Measurements from ENCODE around the gene ARHGAP9. TPM values are rescaled to one million over a fixed set of nuclear protein-coding genes. Genes with fewer than 3 reads are reported as not detected.

ARHGAP9 gene
- 0.18 and 0.28 TPM in 2 replicates for total RNA-seq (2012; rRNA removed)
- polyA plus RNA-seq (2012; rRNA removed), result 0.65 and 0.79 TPM in 2 replicates
- 0.76 and 0.86 TPM in 2 replicates for polyA plus RNA-seq (2012; cell fraction: cytosol; rRNA removed)
- 2.3 and 4.4 TPM in 2 replicates for polyA plus RNA-seq (2012; cell fraction: nucleus; rRNA removed; ENCODE audit: low replicate concordance)
- percentile 27 among the genes with signal in this experiment for Bru-seq, nascent RNA
- BruChase-seq, experiment 1, labeled RNA remaining after a 6-hour chase, result percentile 26 among the genes with signal in this experiment
- percentile 27 among the genes with signal in this experiment for BruChase-seq, experiment 2, labeled RNA remaining after a 2-hour chase
- long read RNA-seq, partial matches to known transcripts, result 0 of 1 reads
- long read RNA-seq, other reads (novel, unspliced or antisense), result 1 of 1 reads

DNA sequence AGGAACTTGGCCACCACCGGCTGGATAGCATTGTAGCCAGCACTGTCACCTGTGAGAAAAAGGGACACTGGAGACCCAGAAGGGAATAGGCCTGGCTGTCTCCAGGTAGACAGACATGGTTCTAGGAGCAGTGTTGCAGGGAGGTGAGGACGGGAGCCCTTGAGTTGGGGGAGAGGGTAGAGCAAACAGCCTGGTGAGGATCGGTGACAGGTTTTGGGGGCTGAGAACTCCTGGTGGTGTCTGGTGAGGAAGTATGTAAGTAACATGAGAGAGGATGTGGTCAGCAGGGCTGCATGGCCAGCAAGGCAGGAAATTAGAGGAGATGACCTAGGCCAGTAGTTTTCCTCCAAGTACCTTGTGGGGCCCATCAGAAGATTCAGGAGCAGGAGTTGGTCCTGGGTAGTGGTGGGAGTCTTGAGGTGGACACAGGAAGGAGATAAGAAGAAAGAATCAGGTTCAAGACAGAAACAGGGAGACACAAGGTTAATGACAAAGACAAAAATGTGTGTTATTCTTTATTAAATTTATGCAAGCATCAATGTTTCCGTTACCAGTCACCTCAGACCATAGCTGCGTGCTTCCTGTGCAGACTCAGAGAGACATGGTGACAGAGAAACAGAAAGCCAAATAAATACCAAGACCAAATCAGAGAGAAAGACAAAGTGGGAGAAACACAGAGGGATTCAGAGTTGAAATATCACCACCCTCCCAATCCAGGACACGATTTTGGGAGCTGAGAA lies at the start of gene ARHGAP9:
ARHGAP9 (minus strand) TSS at position 491 of the 740 bp plus-strand sequence; CDS start at position 31, 460 bp downstream.
- DNase-seq, result peak; percentile 44
- CTCF ChIA-PET, result no interaction called here

More for the DNA sequence above, at the start of gene ARHGAP9:
- no peak within 1 kb of the TSS for H2BK120ac ChIP-seq (ENCODE audit: low read depth, low read length)
- intact Hi-C loops (cut with micrococcal nuclease) (no loop called here), dilution Hi-C loops (cut with HindIII; ENCODE audit: low sequenced_read_pairs, unreplicated experiment) (no loop called here), in situ Hi-C loops (cut with MboI; ENCODE audit: low sequenced_read_pairs) (no loop called here)
- H3K14ac ChIP-seq (replicated peaks; ENCODE audit: low read depth, low read length), result no peak within 1 kb of the TSS
- H2AK5ac ChIP-seq (ENCODE audit: low read depth, low read length), result no peak within 1 kb of the TSS
- ATAC-seq (ENCODE audit: low read depth), result no peak
- H3K4me1 ChIP-seq (ENCODE audit: control insufficient read depth, insufficient read depth, low read length), result peaks cover 5% of the 10 kb centered on the region
- no peak within 1 kb of the TSS for H3K27ac ChIP-seq (ENCODE audit: insufficient read depth, low read length)
- no peak within 1 kb of the TSS for H2BK20ac ChIP-seq (ENCODE audit: low read depth, low read length)
- no peaks in the 10 kb centered on the region; the same call in 1 of the 2 replicates for H3K9me1 ChIP-seq (ENCODE audit: insufficient read depth, low read length)
- H2BK5ac ChIP-seq (ENCODE audit: low read depth, low read length, poor library complexity, severe bottlenecking), result no peak within 1 kb of the TSS
- H3K9ac ChIP-seq (ENCODE audit: low read depth, low read length), result no peak within 1 kb of the TSS
- no peak within 1 kb of the TSS for H3K4me3 ChIP-seq (ENCODE audit: insufficient read depth, low read depth, low read length)
- no peak within 1 kb of the TSS; the same call in 1 of the 2 replicates for H4K5ac ChIP-seq (ENCODE audit: low read depth, low read length)
- no peak for TF ChIP-seq MAZ (IDR thresholded peaks at IDR 0.05; ENCODE audit: borderline replicate concordance, low read depth, low read length)
- TF ChIP-seq, protein P1, sequence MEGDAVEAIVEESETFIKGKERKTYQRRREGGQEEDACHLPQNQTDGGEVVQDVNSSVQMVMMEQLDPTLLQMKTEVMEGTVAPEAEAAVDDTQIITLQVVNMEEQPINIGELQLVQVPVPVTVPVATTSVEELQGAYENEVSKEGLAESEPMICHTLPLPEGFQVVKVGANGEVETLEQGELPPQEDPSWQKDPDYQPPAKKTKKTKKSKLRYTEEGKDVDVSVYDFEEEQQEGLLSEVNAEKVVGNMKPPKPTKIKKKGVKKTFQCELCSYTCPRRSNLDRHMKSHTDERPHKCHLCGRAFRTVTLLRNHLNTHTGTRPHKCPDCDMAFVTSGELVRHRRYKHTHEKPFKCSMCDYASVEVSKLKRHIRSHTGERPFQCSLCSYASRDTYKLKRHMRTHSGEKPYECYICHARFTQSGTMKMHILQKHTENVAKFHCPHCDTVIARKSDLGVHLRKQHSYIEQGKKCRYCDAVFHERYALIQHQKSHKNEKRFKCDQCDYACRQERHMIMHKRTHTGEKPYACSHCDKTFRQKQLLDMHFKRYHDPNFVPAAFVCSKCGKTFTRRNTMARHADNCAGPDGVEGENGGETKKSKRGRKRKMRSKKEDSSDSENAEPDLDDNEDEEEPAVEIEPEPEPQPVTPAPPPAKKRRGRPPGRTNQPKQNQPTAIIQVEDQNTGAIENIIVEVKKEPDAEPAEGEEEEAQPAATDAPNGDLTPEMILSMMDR (conservative IDR thresholded peaks at IDR 0.05; ENCODE audit: low read depth, low read length), result no peak
- no peak for TF ChIP-seq RFX5 (IDR thresholded peaks at IDR 0.05; ENCODE audit: low read depth, low read length)
- no peak for TF ChIP-seq BHLHE40 (IDR thresholded peaks at IDR 0.05; ENCODE audit: low read depth, low read length)
- no peak for TF ChIP-seq FOS (IDR thresholded peaks at IDR 0.05; ENCODE audit: low read depth, low read length)
- no peak for TF ChIP-seq NFE2L2 (IDR thresholded peaks at IDR 0.05; ENCODE audit: low read depth, low read length)
- TF ChIP-seq RCOR1 (IDR thresholded peaks at IDR 0.05; ENCODE audit: insufficient replicate concordance, low read length), result no peak
- no peak for TF ChIP-seq RAD21 (IDR thresholded peaks at IDR 0.05; ENCODE audit: low read length)
- TF ChIP-seq MAFK (IDR thresholded peaks at IDR 0.05; ENCODE audit: low read depth, low read length), result no peak
- no peak within 1 kb of the TSS for H3K23ac ChIP-seq (ENCODE audit: low read depth, low read length)
- no peaks in the 10 kb centered on the region for H4K20me1 ChIP-seq (ENCODE audit: insufficient read depth, low read length)
- H3K18ac ChIP-seq (ENCODE audit: low read depth, low read length), result no peak within 1 kb of the TSS
- no peaks in the 10 kb centered on the region for H3K79me1 ChIP-seq (ENCODE audit: low read depth in 1 of 2, low read length in 2 of 2)
- no peak within 1 kb of the TSS for H2AK9ac ChIP-seq (replicated peaks; ENCODE audit: low read depth, low read length, poor library complexity)
- no TSS peak for BruUV-seq (replicated peaks)
- H3K56ac ChIP-seq (ENCODE audit: extremely low read depth, insufficient read depth, low read length), result no peak within 1 kb of the TSS
- no peak within 1 kb of the TSS for H2BK15ac ChIP-seq (ENCODE audit: low read depth, low read length)
- peaks cover 38% of the 10 kb centered on the region for H3K27me3 ChIP-seq (ENCODE audit: control insufficient read depth, insufficient read depth, low read length)
- H3K9me3 ChIP-seq (ENCODE audit: control insufficient read depth, insufficient read depth, low read length), result no peaks in the 10 kb centered on the region
- peak within 1 kb of the TSS; percentile 27 for H2AFZ ChIP-seq (replicated peaks; ENCODE audit: low read length, poor library complexity)
- H3K36me3 ChIP-seq (ENCODE audit: control insufficient read depth, insufficient read depth, low read length), result no peaks in the 10 kb centered on the region
- H3K4me2 ChIP-seq (ENCODE audit: low read depth, low read length), result no peak within 1 kb of the TSS
- H3K4ac ChIP-seq (ENCODE audit: low read depth, low read length), result no peak within 1 kb of the TSS; the same call in 1 of the 2 replicates
- H4K8ac ChIP-seq (ENCODE audit: low read depth in 2 of 2, low read length in 2 of 2), result peak within 1 kb of the TSS in 1 of 2 experiments; percentile 2; a peak in 1 of 4 replicates
- POLR2A ChIA-PET (ENCODE audit: unreplicated experiment), result no interaction called here
- no peak within 1 kb of the TSS for H4K91ac ChIP-seq (ENCODE audit: insufficient read depth, low read depth, low read length)
- 85% methylated on average over 3 of the region's 6 CpGs; no CpG with 5 or more reads in 1 of the 2 experiments for WGBS, 2 experiments (ENCODE audit: extremely low coverage in 2 of 2, insufficient read length in 1 of 2)
